K562 (cell line): ENCODE measurements around the gene SPEF1. TPM values are rescaled to one million over a fixed set of nuclear protein-coding genes. Genes with fewer than 3 reads are reported as not detected.

Experiments used
- ATAC-seq: fragments of 200-7000 bp; cut with Tn5 transposase; 3 replicates; pipeline ENCODE4 v1.9.1; 2020; ENCODE audit warnings: moderate library complexity
- BruUV-seq: library from RNA; stranded (reverse); fragments of 400-500 nt; replicated peaks from 2 replicates; lab custom pipeline; 2021; lab: Mats Ljungman, UMichigan
- CTCF ChIA-PET: fragments of 300-600 bp; formaldehyde crosslinking; extraction: SDS; loops from one replicate; lab custom pipeline; 2021; ENCODE audit warnings: low intra/inter-chr PET ratio; lab: Yijun Ruan, JAX
- POLR2A ChIA-PET: fragments of 300-600, 350-650 bp; sonication (Branson Sonifier 250); formaldehyde crosslinking; extraction: SDS; loops from one replicate; lab custom pipeline; 2021; ENCODE audit warnings: antibody characterized with exemption, inconsistent platforms; lab: Yijun Ruan, JAX
- DNase-seq, 4 experiments: peaks; one replicate each; pipeline versions ENCODE4 v3.0.0 to v3.0.0-alpha.2; 2011 to 2018; ENCODE audit warnings: low spot score in 3 of 4, mixed read lengths in 3 of 4; ENCODE audit errors: extremely low read depth in 1 of 4
- FAIRE-seq: peaks from 2 replicates; lab custom pipeline; 2011; peaks lifted over from hg19 to GRCh38; lab: Jason Lieb, UNC
- H2AFZ ChIP-seq: 2 replicates; pipeline ENCODE4 v1.6.0; 2011; ENCODE audit warnings: low read depth, low read length, control low read depth, inconsistent platforms
- H3K27ac ChIP-seq: fragments of 200-600 bp; 3 replicates; pipeline ENCODE4 v1.8.0; 2011; ENCODE audit warnings: low read depth, mild to moderate bottlenecking, control low read depth, inconsistent platforms, low read length, moderate library complexity, mixed read lengths; ENCODE audit errors: extremely low read depth
- H3K27me3 ChIP-seq, 2 experiments: fragments of 300-600 bp in 1 of 2; 2 replicates in 1 of 2; 3 replicates in 1 of 2; pipeline versions ENCODE4 v1.6.0 to v1.8.0; 2011; ENCODE audit warnings: inconsistent platforms in 2 of 2, low read length in 2 of 2, mild to moderate bottlenecking in 1 of 2, mixed read lengths in 1 of 2, moderate library complexity in 1 of 2; ENCODE audit not compliant: control insufficient read depth in 2 of 2, insufficient read depth in 2 of 2
- H3K36me3 ChIP-seq: fragments of 300-600 bp; 3 replicates; pipeline ENCODE4 v1.8.0; 2011; ENCODE audit warnings: mild to moderate bottlenecking, low read length, inconsistent platforms; ENCODE audit not compliant: control insufficient read depth, insufficient read depth
- H3K4me1 ChIP-seq, 2 experiments: fragments of 200-600 bp in 1 of 2; replicated peaks in 1 of 2; 2 replicates in 1 of 2; 3 replicates in 1 of 2; pipeline versions ENCODE4 v1.5.1 to v1.8.0; 2011; ENCODE audit warnings: inconsistent platforms in 2 of 2, low read length in 2 of 2, mild to moderate bottlenecking in 1 of 2, mixed read lengths in 1 of 2, moderate library complexity in 1 of 2; ENCODE audit not compliant: control insufficient read depth in 2 of 2, insufficient read depth in 2 of 2
- H3K4me2 ChIP-seq: 2 replicates; pipeline ENCODE4 v1.6.1; 2011; ENCODE audit warnings: low read length, control low read depth, inconsistent platforms, mixed read lengths; ENCODE audit not compliant: insufficient read depth
- H3K4me3 ChIP-seq: fragments of 200-600 bp; sonication (generic), shearing (Covaris generic); 2 replicates; pipeline ENCODE4 v1.5.1; 2016; ENCODE audit warnings: control low read depth, inconsistent platforms
- H3K79me2 ChIP-seq: fragments of 200-600 bp; 3 replicates; pipeline ENCODE4 v1.8.0; 2011; ENCODE audit warnings: low read length, inconsistent platforms; ENCODE audit not compliant: control insufficient read depth, insufficient read depth
- H3K9ac ChIP-seq, 2 experiments: 2 replicates each; pipeline versions ENCODE4 v1.6.0 to v1.6.1; 2011; ENCODE audit warnings: low read depth in 2 of 2, low read length in 2 of 2, control low read depth in 1 of 2, inconsistent platforms in 1 of 2, mild to moderate bottlenecking in 1 of 2, mixed read lengths in 1 of 2; ENCODE audit not compliant: insufficient read depth in 1 of 2
- H3K9me1 ChIP-seq: one replicate; pipeline ENCODE4 v1.6.0; 2011; ENCODE audit warnings: inconsistent platforms, mild to moderate bottlenecking, low read length, moderate library complexity; ENCODE audit not compliant: control insufficient read depth, insufficient read depth
- H3K9me3 ChIP-seq: replicated peaks from 2 replicates; pipeline ENCODE4 v1.5.1; 2011; ENCODE audit warnings: low read depth, low read length, inconsistent platforms; ENCODE audit not compliant: control insufficient read depth, insufficient read depth
- H4K20me1 ChIP-seq: replicated peaks from 2 replicates; pipeline ENCODE4 v1.6.1; 2011; ENCODE audit warnings: low read length, inconsistent platforms, mixed read lengths; ENCODE audit not compliant: control insufficient read depth, insufficient read depth
- WGBS: fragments of 100-300 bp; shearing (Covaris generic); methylation state at CpG from one replicate; pipeline ENCODE4 v1.1.6; 2016; ENCODE audit warnings: low coverage, mixed read lengths; ENCODE audit not compliant: insufficient coverage; ENCODE audit errors: missing lambda C conversion rate; 5-methylcytosine and 5-hydroxymethylcytosine counted together
- in situ Hi-C: fragments of 300-500 bp; cut with MboI; formaldehyde crosslinking; loops from 4 replicates; pipeline ENCODE4 v1.15.0; 2018; ENCODE audit warnings: inconsistent platforms, mixed read lengths
- intact Hi-C: fragments of 100-400 bp; cut with micrococcal nuclease; formaldehyde crosslinking; loops from 2 replicates; pipeline ENCODE4 v1.14.2; 2022
- polyA plus RNA-seq, 8 experiments: library from polyadenylated mRNA; depleted of rRNA in 4 of 8; stranded (reverse) in 5 of 8; unstranded in 3 of 8; fragments of >200 nt; fragmentation: Nextera tagmentation in 2 of 8; fragmentation: Illumina TruSeq in 1 of 8; extraction: Ambion mirVana in 2 of 8; extraction: Trizol in 1 of 8; gene quantifications; 2 replicates each; pipeline versions ENCODE4 v1.2.1 to v1.2.3, GENCODE V29; 2011 to 2014; ENCODE audit warnings: inconsistent platforms in 1 of 8, missing spikeins in 1 of 8
- total RNA-seq, 7 experiments: library from RNA; depleted of rRNA in 6 of 7; stranded (reverse); fragments of >200 nt in 6 of 7; fragmentation: Illumina TruSeq in 2 of 7; extraction: Trizol in 2 of 7; gene quantifications; 2 replicates each; pipeline versions ENCODE4 v1.2.1 to v1.2.3, GENCODE V29; 2011 to 2021; ENCODE audit warnings: low replicate concordance in 1 of 7
- TF ChIP-seq, protein P1 (sequence below): sonication (generic); formaldehyde crosslinking; IDR thresholded peaks from 2 replicates; pipeline ENCODE4 v1.8.1; 2023; ENCODE audit warnings: mild to moderate bottlenecking, missing genetic modification reagents
- TF ChIP-seq, protein P2 (sequence below): sonication (generic); formaldehyde crosslinking; IDR thresholded peaks from 2 replicates; pipeline ENCODE4 v1.8.0; 2022; ENCODE audit warnings: missing genetic modification reagents, mild to moderate bottlenecking, moderate library complexity, borderline replicate concordance

SPEF1 gene
- total and polyA plus RNA-seq, 9 of the 15 experiments (the other 6 are each of a cell fraction or from before 2014, with no cell fraction given): not detected

DNA sequence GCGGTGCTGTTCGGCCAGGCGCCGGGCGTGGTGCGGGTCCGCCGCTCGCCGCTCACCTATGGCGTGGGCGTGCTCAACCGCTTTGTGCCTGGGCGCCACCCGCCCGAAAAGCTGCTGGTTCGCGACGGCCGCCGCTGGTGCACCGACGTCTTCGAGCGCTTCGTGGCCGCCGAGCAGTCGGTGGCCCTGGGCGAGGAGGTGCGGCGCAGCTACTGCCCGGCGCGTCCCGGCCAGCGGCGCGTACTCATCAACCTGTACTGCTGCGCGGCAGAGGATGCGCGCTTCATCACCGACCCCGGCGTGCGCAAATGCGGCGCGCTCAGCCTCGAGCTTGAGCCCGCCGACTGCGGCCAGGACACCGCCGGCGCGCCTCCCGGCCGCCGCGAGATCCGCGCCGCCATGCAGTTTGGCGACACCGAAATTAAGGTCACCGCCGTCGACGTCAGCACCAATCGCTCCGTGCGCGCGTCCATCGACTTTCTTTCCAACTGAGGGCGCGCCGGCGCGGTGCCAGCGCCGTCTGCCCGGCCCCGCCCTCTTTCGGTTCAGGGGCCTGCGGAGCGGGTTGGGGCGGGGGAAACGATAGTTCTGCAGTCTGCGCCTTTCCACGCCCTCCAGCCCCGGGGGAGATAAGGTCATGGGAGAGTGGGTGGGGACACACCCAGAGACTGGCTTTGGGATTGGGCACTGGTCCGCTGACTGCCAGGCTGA is 29.4 kb downstream of the SPEF1 start:
- Histone ChIP-seq H3K4me1 (peaks cover 0 to 25% of the 10 kb centered on the region in 2 experiments; a peak in 2 of 5 replicates), H4K20me1 (no peaks in the 10 kb centered on the region), H3K36me3 (peaks cover 32% of the 10 kb centered on the region; the same call in 2 of the 3 replicates), H2AFZ (no peak overlapping the region), H3K4me3 (no peak overlapping the region), H3K9me1 (peaks cover 2% of the 10 kb centered on the region), H3K4me2 (no peak overlapping the region), H3K9me3 (no peaks in the 10 kb centered on the region), H3K79me2 (no peaks in the 10 kb centered on the region), H3K9ac (no peak overlapping the region), H3K27me3 (no peaks in the 10 kb centered on the region), H3K27ac (no peak overlapping the region)
- TF ChIP-seq, protein P1, sequence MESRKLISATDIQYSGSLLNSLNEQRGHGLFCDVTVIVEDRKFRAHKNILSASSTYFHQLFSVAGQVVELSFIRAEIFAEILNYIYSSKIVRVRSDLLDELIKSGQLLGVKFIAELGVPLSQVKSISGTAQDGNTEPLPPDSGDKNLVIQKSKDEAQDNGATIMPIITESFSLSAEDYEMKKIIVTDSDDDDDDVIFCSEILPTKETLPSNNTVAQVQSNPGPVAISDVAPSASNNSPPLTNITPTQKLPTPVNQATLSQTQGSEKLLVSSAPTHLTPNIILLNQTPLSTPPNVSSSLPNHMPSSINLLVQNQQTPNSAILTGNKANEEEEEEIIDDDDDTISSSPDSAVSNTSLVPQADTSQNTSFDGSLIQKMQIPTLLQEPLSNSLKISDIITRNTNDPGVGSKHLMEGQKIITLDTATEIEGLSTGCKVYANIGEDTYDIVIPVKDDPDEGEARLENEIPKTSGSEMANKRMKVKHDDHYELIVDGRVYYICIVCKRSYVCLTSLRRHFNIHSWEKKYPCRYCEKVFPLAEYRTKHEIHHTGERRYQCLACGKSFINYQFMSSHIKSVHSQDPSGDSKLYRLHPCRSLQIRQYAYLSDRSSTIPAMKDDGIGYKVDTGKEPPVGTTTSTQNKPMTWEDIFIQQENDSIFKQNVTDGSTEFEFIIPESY (CRISPR knock-in tag): peak; percentile 84
- TF ChIP-seq, protein P2, sequence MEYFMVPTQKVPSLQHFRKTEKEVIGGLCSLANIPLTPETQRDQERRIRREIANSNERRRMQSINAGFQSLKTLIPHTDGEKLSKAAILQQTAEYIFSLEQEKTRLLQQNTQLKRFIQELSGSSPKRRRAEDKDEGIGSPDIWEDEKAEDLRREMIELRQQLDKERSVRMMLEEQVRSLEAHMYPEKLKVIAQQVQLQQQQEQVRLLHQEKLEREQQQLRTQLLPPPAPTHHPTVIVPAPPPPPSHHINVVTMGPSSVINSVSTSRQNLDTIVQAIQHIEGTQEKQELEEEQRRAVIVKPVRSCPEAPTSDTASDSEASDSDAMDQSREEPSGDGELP (CRISPR knock-in tag): no peak
- ChIA-PET CTCF (no interaction called here), POLR2A (no interaction called here)
- ATAC-seq (no peak), DNase-seq (no peak), FAIRE-seq (no peak)
- WGBS: 93% methylated on average over 21 of the region's 95 CpGs
- intact Hi-C loops: no loop called here
- in situ Hi-C loops: no loop called here
- BruUV-seq: no TSS peak
